ENCODE results near the gene TCF15.

DNA sequence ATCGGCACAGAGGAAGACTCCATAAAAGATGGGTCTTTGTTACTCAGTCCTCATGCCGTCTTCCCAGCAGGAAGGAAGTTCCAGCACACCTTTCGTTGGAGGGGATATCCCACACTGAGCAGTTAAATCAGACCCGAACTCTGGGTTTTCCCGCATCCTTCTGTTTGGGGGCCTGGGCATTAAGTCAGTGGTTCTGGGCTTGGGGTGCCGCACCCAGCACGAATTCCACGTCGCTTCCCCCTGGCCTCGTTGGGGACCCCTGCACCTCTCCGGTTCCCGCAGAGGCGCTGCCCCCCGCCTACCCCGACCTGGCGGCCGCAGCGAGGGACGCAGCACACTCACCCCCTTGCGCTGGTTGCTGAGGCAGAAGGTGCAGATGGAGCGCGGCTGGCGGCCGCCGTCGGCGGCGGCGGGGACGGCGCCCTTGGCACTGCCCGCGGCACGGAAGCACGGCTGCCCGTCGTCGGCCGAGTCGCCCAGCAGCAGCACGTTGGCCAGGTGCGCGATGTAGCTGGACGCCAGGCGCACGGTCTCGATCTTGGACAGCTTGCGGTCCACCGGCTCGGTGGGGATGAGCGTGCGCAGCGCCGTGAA is 641 bp downstream of the TCF15 start:
- TF ChIP-seq, protein P1, sequence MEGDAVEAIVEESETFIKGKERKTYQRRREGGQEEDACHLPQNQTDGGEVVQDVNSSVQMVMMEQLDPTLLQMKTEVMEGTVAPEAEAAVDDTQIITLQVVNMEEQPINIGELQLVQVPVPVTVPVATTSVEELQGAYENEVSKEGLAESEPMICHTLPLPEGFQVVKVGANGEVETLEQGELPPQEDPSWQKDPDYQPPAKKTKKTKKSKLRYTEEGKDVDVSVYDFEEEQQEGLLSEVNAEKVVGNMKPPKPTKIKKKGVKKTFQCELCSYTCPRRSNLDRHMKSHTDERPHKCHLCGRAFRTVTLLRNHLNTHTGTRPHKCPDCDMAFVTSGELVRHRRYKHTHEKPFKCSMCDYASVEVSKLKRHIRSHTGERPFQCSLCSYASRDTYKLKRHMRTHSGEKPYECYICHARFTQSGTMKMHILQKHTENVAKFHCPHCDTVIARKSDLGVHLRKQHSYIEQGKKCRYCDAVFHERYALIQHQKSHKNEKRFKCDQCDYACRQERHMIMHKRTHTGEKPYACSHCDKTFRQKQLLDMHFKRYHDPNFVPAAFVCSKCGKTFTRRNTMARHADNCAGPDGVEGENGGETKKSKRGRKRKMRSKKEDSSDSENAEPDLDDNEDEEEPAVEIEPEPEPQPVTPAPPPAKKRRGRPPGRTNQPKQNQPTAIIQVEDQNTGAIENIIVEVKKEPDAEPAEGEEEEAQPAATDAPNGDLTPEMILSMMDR (IDR thresholded peaks at IDR 0.05) = no peak
- TF ChIP-seq POLR2AphosphoS5 (IDR thresholded peaks at IDR 0.05) = no peak

Data from esophagus muscularis mucosa (tissue), 3 donors.